ELR (cell line): ENCODE measurements around the gene MRGPRD.
"Not testable (repeated sequence)": the region's sequence is repeated elsewhere in the genome, so short reads cannot be mapped to it uniquely, and the experiment has no call there.

Experiments
- DNase-seq: peaks from one replicate; pipeline ENCODE4 v3.0.0-alpha.2; 2015; ENCODE audit warnings: low read depth

MRGPRD gene

GRCh38 chr11:69005631-69006368 lies 25.0 kb upstream of the MRGPRD start:
- no peak for DNase-seq

GRCh38 chr11:69005183-69005630 lies 24.4 kb upstream of the MRGPRD start:
- DNase-seq, result no peak

GRCh38 chr11:69004411-69005182 lies 23.8 kb upstream of the MRGPRD start:
- no peak for DNase-seq

DNA sequence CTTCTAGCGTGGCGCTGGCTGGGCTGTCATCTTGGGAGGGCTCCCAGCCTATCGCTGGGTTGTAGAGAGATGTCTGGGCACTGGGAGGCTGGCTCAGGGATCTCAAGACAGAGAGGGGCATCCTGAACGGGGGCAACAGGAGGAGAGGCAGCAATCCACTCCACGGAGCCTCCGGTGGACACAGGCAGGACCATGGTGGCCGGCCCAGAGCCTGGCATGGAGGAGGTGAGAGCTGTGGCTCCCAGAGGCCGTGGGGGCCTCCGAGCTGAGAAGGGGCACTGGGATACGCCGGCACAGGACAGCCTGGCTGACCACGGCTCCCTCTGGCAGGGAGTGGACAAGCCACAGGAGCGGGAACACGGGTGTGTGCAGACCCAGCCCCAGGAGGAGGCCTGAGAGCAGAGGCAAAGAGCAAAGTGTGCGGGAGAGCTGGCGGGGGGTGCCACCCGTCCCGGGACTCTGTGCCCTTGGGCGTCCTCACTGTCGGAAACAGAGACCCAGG lies 23.1 kb upstream of the MRGPRD start:
- no peak for DNase-seq

DNA sequence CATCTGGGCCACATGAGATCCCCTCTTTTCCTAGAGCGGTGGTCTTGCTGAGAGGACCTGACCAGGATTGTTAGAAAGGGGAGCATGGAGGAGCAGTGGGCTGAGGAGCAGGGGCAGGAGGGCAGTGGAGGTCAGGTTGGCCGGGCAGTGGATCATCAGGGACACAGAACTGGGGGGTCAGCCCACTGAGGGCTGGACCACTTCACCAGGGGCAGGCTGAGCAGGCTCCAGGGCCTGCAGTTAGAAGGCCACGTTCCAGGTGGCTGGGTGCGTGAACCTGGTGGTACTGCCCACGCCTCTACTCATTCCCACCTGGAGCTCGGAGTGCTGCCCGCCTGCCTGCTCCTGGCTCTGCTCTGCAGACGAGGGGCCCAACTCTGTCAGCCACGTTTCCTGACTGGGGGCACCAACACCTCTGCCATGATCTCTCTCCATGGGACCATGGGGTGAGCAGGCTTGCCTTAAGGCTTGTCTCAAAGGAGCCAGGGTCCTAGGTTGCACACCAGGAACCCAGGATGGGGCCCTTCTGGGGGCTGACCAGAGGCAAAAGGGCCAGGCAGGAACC lies 22.6 kb upstream of the MRGPRD start:
- DNase-seq, result no peak

GRCh38 chr11:69002570-69003231 lies 21.9 kb upstream of the MRGPRD start:
- no peak for DNase-seq

GRCh38 chr11:69002110-69002569 lies 21.4 kb upstream of the MRGPRD start:
- DNase-seq, result no peak

GRCh38 chr11:69001243-69002081 lies 20.7 kb upstream of the MRGPRD start:
- no peak for DNase-seq

DNA sequence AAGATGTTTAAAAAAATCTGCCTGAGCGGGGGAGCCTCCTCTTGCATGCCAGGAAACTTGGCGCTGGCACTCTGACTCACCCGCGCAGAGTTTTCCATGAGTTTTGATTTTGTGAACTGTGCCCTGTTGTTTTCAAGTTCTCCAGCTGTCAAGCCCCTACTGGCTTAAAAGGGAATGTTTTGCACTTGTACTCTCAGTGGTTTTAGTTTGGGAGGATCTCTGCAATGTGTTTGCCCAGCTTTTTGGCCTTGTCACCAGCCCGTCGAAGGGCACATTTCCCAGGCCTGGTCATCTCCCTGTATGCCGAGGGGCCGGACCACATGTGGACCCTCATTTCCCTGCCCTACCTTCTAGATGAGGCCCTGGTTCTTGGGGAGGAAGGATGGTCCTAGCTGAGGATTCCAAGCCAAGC lies 20.1 kb upstream of the MRGPRD start:
- peak; percentile 82 for DNase-seq

DNA sequence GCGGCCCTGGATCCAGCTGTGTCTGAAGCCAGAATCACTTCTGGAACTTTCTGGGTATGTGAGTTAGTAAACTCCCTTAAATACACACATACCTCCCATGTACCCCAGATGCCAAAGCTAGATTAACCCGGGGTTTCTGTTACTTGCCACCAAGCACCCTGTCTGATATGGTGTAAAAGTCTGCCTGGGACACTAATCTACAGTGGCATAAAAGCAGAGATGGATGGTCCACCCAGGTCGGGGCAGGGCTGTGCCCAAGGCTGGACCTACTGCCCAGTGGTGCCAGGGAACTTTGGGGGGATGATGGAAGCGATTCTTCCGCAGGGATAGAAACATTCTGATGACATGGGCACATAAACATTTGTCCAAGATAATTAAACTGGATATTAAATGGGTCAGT lies 19.6 kb upstream of the MRGPRD start:
- DNase-seq, result no peak

DNA sequence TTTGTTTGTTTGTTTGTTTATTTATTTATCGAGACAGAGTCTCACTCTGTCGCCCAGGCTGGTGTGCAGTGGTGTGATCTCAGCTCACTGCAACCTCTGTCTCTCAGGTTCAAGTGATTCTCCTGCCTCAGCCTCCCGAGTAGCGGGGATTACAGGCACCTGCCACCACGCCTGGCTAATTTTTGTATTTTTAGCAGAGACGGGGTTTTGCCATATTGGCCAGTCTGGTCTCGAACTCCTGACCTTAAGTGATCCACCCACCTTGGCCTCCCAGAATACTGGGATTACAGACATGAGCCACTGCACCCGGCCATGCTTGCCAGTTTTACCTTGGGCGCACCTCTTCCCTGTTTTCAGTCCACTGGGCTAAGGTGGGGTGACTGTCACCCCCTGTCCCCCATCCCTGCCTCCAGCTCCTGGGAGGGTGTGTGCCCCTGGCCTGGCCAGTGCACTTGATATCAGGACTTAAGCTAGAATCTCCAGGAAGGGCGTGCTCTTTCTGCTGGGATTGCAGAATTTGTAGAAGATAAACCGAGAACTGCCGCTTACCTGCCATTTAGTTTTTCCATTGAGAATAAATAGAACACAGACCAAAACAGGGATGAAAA lies 19.1 kb upstream of the MRGPRD start:
- DNase-seq, result not testable (repeated sequence)

GRCh38 chr11:68999093-68999747 lies 18.4 kb upstream of the MRGPRD start:
- DNase-seq, result no peak

DNA sequence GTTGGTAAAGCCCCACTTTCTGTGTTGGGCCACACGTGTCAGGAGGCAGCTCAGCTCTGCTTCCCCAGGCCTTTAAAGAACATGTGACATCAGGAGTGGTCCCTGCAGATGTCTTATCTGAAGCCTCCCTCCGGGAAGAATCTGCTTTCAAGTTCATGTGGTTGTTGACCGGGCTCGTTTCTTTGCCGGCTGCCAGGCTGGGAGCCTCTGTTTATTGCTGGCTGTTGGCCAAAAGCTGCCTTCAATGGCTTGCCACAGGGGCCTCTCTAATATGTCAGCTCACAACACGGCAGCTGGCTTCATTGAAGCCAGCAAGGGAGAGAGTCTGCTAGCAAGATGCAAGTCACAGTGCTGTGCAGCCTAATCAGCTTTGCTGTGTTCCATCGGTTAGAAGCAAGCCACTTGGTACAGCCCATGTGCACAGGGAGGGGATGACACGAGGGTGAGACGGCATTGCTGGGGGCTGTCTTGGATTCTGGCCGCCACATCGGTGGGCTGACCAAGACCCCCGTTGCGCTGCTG lies 17.7 kb upstream of the MRGPRD start:
- no peak for DNase-seq

- no peak for DNase-seq
These were observed 17.2 kb upstream of the MRGPRD start for GRCh38 chr11:68997995-68998348.

DNA sequence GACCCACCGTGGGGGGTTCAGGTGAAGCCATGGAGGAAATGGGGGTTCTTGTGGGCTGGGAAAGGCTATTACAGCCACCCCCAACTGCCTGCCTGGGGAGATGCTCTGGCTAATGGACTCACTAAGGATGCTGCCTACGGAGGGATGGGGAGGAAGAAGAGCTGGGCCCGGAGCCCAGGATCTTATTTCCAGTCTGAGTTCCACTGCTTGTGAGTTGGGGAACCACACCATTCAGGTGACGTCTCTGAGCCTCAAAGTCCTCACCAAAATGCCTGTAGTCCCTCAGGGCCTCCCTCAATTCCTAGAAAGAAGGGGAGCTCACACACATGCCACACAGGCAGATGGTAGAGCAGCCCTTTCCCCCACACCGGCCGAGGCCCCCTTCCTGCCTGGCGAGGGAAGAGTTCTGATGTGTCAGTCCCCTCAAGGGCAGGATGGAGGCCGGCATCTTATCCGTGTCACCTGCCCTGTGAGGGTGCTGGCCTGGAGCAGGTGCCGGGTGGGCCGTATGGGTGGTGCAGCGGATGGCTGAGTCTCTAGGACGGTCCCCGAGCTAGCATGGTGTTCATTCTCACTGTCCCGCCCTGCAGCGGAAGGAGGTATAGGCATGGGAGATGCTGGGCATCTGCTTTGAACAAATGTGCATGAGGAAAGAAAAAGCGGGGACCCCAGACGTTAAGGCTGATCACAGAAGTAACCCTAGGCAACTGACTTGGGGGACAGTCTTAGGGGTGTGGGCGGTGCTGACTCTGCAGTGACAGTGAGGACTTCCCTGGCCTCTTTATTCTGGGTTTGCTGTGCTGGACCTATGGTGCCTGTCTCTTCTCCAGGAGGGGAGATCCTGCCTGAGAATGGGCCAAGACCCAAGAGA lies 16.6 kb upstream of the MRGPRD start:
- no peak for DNase-seq

DNA sequence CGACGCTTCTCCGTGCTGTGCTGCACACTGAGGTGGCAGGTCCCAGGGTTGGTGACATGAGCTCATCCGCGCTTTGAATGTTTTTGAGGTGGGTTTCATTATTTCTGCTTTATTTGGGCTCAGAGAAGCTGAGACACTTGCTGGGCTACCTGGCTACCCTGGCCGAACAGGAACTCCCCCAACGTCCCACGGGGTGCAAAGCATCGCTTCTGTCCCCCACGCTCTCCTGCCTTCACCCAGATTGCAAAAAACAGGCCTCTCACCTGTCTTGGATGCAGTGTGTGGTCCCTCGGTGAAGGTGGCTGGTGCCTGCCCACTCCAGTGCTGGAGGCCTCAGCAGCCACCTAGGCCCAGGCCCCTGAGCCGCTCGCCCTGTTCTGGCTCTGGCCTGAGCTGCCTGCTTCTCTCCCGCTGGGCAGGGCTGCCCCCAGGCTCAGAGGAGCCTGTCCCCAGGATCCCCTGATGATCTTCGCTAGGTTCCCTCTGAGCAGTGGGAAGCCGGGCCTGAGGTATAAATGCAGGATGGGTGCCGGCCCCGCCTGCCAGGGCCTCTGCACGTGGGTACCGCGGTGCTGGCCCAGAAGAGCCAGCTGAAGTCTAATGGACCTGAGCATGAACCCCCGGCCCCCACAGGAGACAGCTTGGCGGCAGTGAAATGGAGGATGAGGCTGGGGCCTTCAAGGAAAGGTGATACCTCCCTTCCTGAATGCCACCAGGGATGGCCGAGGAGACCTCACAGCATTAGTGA lies 15.8 kb upstream of the MRGPRD start:
- no peak for DNase-seq

DNA sequence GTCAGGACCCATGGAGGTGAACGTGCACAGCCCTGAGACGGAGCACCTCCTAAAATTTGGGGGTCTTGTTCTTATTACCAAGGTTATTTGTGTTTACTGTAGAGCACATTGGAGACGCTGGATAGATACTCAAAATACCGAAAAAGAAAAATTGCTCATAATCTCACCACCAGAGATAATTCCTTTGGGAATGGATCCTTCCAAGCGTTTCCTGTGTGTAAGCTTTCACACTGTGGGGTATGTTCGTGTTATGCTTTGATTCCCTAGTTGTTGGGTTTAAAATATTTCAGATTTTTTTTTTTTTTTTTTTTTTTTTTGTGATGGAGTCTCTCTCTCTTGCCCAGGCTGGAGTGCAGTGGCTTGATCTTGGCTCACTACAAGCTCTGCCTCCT lies 14.1 kb upstream of the MRGPRD start:
- no peak for DNase-seq

- no peak for DNase-seq
These were observed 13.5 kb upstream of the MRGPRD start for GRCh38 chr11:68994161-68994893.
